ENCODE results near the gene LRRC25.
"Not testable (repeated sequence)": the region's sequence is repeated elsewhere in the genome, so short reads cannot be mapped to it uniquely, and the experiment has no call there.

Gene LRRC25

GRCh38 chr19:18373892-18374629 is 23.4 kb downstream of the LRRC25 start:
- peak; percentile 99 for DNase-seq

GRCh38 chr19:18373407-18373891 is 24.0 kb downstream of the LRRC25 start:
- DNase-seq, result no peak

GRCh38 chr19:18368504-18369222 is 28.8 kb downstream of the LRRC25 start:
- DNase-seq, result no peak

- no peak for DNase-seq
Measured at GRCh38 chr19:18366021-18366435, 31.4 kb downstream of the LRRC25 start.

GRCh38 chr19:18364826-18365528 is 32.4 kb downstream of the LRRC25 start:
- peak; percentile 96 for DNase-seq

GRCh38 chr19:18364277-18364825 is 33.1 kb downstream of the LRRC25 start:
- not testable (repeated sequence) for DNase-seq

- no peak for DNase-seq
Measured at GRCh38 chr19:18363787-18364186, 33.6 kb downstream of the LRRC25 start.

GRCh38 chr19:18362934-18363542 is 34.4 kb downstream of the LRRC25 start:
- no peak for DNase-seq

GRCh38 chr19:18361646-18362045 is 35.8 kb downstream of the LRRC25 start:
- no peak for DNase-seq

- no peak for DNase-seq
Measured at GRCh38 chr19:18357041-18357440, 40.4 kb downstream of the LRRC25 start.

- DNase-seq, result not testable (repeated sequence)
Measured at GRCh38 chr19:18354743-18355142, 42.7 kb downstream of the LRRC25 start.

- no peak for DNase-seq
Measured at GRCh38 chr19:18353378-18354005, 43.9 kb downstream of the LRRC25 start.

GRCh38 chr19:18351544-18351943 is 45.9 kb downstream of the LRRC25 start:
- DNase-seq, result no peak

GRCh38 chr19:18350490-18350889 is 46.9 kb downstream of the LRRC25 start:
- DNase-seq, result no peak

- peak; percentile 63 for DNase-seq
Measured at GRCh38 chr19:18349524-18350128, 47.8 kb downstream of the LRRC25 start.

- DNase-seq, result not testable (repeated sequence)
Measured at GRCh38 chr19:18348818-18349339, 48.5 kb downstream of the LRRC25 start.

- DNase-seq, result no peak
Measured at GRCh38 chr19:18348171-18348570, 49.3 kb downstream of the LRRC25 start.

- DNase-seq, result no peak
Measured at GRCh38 chr19:18346091-18346490, 51.3 kb downstream of the LRRC25 start.

GRCh38 chr19:18345296-18345695 is 52.1 kb downstream of the LRRC25 start:
- DNase-seq, result no peak

GRCh38 chr19:18344582-18344950 is 52.9 kb downstream of the LRRC25 start:
- DNase-seq, result no peak

- no peak for DNase-seq
Measured at GRCh38 chr19:18342090-18342632, 55.3 kb downstream of the LRRC25 start.

Measured in HCEC 1CT (cell line).